HepG2 (cell line): Measurements from ENCODE around the gene TM4SF4. TPM values are rescaled to one million over a fixed set of nuclear protein-coding genes. Genes with fewer than 3 reads are reported as not detected.

Experiments
- CEBPG ChIP-seq: IDR thresholded peaks from 2 replicates; pipeline ENCODE4 v1.6.1; 2016
- HNRNPK ChIP-seq: fragments of 200-400 bp; formaldehyde crosslinking; IDR thresholded peaks from 2 replicates; pipeline ENCODE4 v1.6.1; 2018; ENCODE audit warnings: low read length, low read depth, moderate library complexity, mild to moderate bottlenecking; ENCODE audit not compliant: poor library complexity, severe bottlenecking
- HOXA9 ChIP-seq: sonication (generic); formaldehyde crosslinking; IDR thresholded peaks from 2 replicates; pipeline ENCODE4 v1.8.1; 2022; ENCODE audit warnings: missing genetic modification reagents, mild to moderate bottlenecking, moderate library complexity, borderline replicate concordance
- NR2F6 ChIP-seq, 2 experiments: IDR thresholded peaks; 2 replicates each; pipeline ENCODE4 v1.6.1; 2016; ENCODE audit warnings: antibody characterized with exemption in 1 of 2, mild to moderate bottlenecking in 1 of 2
- POGZ ChIP-seq: sonication (generic); formaldehyde crosslinking; IDR thresholded peaks from 2 replicates; pipeline ENCODE4 v1.4.0; 2020; ENCODE audit warnings: mild to moderate bottlenecking, missing genetic modification reagents
- RXRB ChIP-seq: IDR thresholded peaks from 2 replicates; pipeline ENCODE4 v1.6.1; 2016; ENCODE audit warnings: borderline replicate concordance, missing genetic modification reagents, missing compliant biosample characterization
- THAP11 ChIP-seq: IDR thresholded peaks from 2 replicates; pipeline ENCODE4 v1.6.1; 2016; ENCODE audit warnings: missing biosample characterization, missing genetic modification reagents
- polyA plus RNA-seq, 8 experiments: library from polyadenylated mRNA; depleted of rRNA in 3 of 8; stranded (reverse) in 7 of 8; unstranded in 1 of 8; fragments of >200 nt; fragmentation: Illumina TruSeq in 4 of 8; extraction: Trizol in 4 of 8; gene quantifications; 2 replicates each; pipeline versions ENCODE4 v1.2.1 to v1.2.3, GENCODE V29; 2011 to 2016; ENCODE audit warnings: low read depth in 4 of 8, missing spikeins in 1 of 8, mixed read lengths in 1 of 8; ENCODE audit not compliant: insufficient read depth in 1 of 8
- total RNA-seq, 5 experiments: library from RNA; depleted of rRNA; stranded (reverse); fragments of >200 nt; fragmentation: Illumina TruSeq; extraction: Trizol; gene quantifications; 2 replicates each; pipeline ENCODE4 v1.2.3, GENCODE V29; 2016; ENCODE audit warnings: low read depth in 1 of 5
- TF ChIP-seq, protein P1 (sequence below): sonication (generic); formaldehyde crosslinking; conservative IDR thresholded peaks from 2 replicates; pipeline ENCODE4 v1.4.0; 2020; ENCODE audit warnings: mild to moderate bottlenecking, missing genetic modification reagents, moderate library complexity
- TF ChIP-seq, protein P2 (sequence below): sonication (generic); formaldehyde crosslinking; IDR thresholded peaks from 2 replicates; pipeline ENCODE4 v1.5.1; 2020; ENCODE audit warnings: mild to moderate bottlenecking, moderate library complexity, missing genetic modification reagents
- TF ChIP-seq, protein P3 (sequence below): sonication (generic); formaldehyde crosslinking; IDR thresholded peaks from 2 replicates; pipeline ENCODE4 v1.5.1; 2020; ENCODE audit warnings: missing genetic modification reagents, mild to moderate bottlenecking, borderline replicate concordance
- TF ChIP-seq, protein P4 (sequence below), 2 experiments: sonication (generic) in 1 of 2; formaldehyde crosslinking in 1 of 2; IDR thresholded peaks; 2 replicates each; pipeline versions ENCODE4 v1.4.0 to v1.6.1; 2016 to 2020; ENCODE audit warnings: borderline replicate concordance in 1 of 2, low read depth in 1 of 2, mild to moderate bottlenecking in 1 of 2, missing genetic modification reagents in 1 of 2

The TM4SF4 gene
- total and polyA plus RNA-seq, 2 of the 13 experiments (the other 11 are each of a cell fraction or from before 2014, with no cell fraction given) = 0.63 to 0.95 TPM

DNA sequence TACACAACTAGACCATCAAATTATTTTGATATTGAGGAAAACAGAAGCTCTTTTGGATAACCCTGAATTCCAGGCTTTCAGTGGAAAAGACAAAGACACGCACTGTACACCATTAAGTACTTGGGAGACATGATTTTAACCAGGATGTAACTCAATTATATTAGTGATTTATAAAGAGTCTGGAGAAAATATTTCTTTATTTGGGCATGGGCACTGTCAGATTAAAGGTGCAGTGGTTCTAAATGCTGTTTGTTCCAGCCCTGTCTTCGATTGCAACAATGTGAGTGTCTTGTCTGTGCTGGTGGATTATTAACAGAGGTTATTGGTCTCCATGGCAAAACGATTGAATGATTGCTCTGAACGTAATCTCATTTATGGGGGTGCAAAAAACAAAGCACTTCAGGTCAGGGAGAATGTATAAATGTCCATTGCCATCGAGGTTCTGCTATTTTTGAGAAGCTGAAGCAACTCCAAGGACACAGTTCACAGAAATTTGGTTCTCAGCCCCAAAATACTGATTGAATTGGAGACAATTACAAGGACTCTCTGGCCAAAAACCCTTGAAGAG, at the start of gene TM4SF4 (continued):
- 0 out of 2 replicates have a peak, but pooled peaks have one; percentile 23 for TF ChIP-seq NR2F6 (IDR thresholded peaks at IDR 0.05)
- no peak for TF ChIP-seq NR2F6 (CRISPR knock-in tag; IDR thresholded peaks at IDR 0.05)
- no peak for TF ChIP-seq HOXA9 (CRISPR knock-in tag)
- TF ChIP-seq THAP11 = no peak
- TF ChIP-seq, protein P1, sequence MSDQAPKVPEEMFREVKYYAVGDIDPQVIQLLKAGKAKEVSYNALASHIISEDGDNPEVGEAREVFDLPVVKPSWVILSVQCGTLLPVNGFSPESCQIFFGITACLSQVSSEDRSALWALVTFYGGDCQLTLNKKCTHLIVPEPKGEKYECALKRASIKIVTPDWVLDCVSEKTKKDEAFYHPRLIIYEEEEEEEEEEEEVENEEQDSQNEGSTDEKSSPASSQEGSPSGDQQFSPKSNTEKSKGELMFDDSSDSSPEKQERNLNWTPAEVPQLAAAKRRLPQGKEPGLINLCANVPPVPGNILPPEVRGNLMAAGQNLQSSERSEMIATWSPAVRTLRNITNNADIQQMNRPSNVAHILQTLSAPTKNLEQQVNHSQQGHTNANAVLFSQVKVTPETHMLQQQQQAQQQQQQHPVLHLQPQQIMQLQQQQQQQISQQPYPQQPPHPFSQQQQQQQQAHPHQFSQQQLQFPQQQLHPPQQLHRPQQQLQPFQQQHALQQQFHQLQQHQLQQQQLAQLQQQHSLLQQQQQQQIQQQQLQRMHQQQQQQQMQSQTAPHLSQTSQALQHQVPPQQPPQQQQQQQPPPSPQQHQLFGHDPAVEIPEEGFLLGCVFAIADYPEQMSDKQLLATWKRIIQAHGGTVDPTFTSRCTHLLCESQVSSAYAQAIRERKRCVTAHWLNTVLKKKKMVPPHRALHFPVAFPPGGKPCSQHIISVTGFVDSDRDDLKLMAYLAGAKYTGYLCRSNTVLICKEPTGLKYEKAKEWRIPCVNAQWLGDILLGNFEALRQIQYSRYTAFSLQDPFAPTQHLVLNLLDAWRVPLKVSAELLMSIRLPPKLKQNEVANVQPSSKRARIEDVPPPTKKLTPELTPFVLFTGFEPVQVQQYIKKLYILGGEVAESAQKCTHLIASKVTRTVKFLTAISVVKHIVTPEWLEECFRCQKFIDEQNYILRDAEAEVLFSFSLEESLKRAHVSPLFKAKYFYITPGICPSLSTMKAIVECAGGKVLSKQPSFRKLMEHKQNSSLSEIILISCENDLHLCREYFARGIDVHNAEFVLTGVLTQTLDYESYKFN (CRISPR knock-in tag) = peak; percentile 63
- TF ChIP-seq, protein P2, sequence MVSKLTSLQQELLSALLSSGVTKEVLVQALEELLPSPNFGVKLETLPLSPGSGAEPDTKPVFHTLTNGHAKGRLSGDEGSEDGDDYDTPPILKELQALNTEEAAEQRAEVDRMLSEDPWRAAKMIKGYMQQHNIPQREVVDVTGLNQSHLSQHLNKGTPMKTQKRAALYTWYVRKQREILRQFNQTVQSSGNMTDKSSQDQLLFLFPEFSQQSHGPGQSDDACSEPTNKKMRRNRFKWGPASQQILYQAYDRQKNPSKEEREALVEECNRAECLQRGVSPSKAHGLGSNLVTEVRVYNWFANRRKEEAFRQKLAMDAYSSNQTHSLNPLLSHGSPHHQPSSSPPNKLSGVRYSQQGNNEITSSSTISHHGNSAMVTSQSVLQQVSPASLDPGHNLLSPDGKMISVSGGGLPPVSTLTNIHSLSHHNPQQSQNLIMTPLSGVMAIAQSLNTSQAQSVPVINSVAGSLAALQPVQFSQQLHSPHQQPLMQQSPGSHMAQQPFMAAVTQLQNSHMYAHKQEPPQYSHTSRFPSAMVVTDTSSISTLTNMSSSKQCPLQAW (CRISPR knock-in tag) = peak; percentile 68; the same call in 1 of the 2 replicates
- no peak for TF ChIP-seq HNRNPK
- TF ChIP-seq, protein P3, sequence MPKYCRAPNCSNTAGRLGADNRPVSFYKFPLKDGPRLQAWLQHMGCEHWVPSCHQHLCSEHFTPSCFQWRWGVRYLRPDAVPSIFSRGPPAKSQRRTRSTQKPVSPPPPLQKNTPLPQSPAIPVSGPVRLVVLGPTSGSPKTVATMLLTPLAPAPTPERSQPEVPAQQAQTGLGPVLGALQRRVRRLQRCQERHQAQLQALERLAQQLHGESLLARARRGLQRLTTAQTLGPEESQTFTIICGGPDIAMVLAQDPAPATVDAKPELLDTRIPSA (CRISPR knock-in tag) = no peak
- TF ChIP-seq CEBPG = peak; percentile 35; the same call in 1 of the 2 replicates
- TF ChIP-seq, protein P4, sequence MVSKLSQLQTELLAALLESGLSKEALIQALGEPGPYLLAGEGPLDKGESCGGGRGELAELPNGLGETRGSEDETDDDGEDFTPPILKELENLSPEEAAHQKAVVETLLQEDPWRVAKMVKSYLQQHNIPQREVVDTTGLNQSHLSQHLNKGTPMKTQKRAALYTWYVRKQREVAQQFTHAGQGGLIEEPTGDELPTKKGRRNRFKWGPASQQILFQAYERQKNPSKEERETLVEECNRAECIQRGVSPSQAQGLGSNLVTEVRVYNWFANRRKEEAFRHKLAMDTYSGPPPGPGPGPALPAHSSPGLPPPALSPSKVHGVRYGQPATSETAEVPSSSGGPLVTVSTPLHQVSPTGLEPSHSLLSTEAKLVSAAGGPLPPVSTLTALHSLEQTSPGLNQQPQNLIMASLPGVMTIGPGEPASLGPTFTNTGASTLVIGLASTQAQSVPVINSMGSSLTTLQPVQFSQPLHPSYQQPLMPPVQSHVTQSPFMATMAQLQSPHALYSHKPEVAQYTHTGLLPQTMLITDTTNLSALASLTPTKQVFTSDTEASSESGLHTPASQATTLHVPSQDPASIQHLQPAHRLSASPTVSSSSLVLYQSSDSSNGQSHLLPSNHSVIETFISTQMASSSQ (IDR thresholded peaks at IDR 0.05; ENCODE audit: low read depth) = peak; percentile 70
- TF ChIP-seq, protein P4 (CRISPR knock-in tag; IDR thresholded peaks at IDR 0.05; ENCODE audit: borderline replicate concordance) = peak; percentile 79; the same call in 1 of the 2 replicates
- TF ChIP-seq POGZ = peak; percentile 55; the same call in 1 of the 2 replicates
- TF ChIP-seq RXRB (CRISPR knock-in tag) = no peak
- TF ChIP-seq, all 625 proteins: peak for 10
